Activated naive CD8-positive, alpha-beta T cell treated with anti-CD3 and anti-CD28 coated beads for 36 hours (primary cell): Measurements from ENCODE around the gene OR8B4. TPM values are rescaled to one million over a fixed set of nuclear protein-coding genes. Genes with fewer than 3 reads are reported as not detected.
"Not testable (repeated sequence)": the region's sequence is repeated elsewhere in the genome, so short reads cannot be mapped to it uniquely, and the experiment has no call there.

Experiments used
- DNase-seq: peaks from one replicate; pipeline ENCODE4 v3.0.0; 2021
- H3K27ac Mint-ChIP-seq: one replicate; pipeline ENCODE4 v1.8.0; 2022; ENCODE audit warnings: mild to moderate bottlenecking, moderate library complexity, mixed read lengths
- H3K27me3 Mint-ChIP-seq: one replicate; pipeline ENCODE4 v1.8.0; 2022; ENCODE audit warnings: mild to moderate bottlenecking, mixed read lengths
- H3K36me3 Mint-ChIP-seq: one replicate; pipeline ENCODE4 v1.8.0; 2021; ENCODE audit warnings: mild to moderate bottlenecking, mixed read lengths
- H3K4me1 Mint-ChIP-seq: one replicate; pipeline ENCODE4 v1.8.0; 2021; ENCODE audit warnings: mixed read lengths
- H3K4me3 Mint-ChIP-seq: one replicate; pipeline ENCODE4 v1.8.0; 2022; ENCODE audit warnings: mild to moderate bottlenecking, moderate library complexity, mixed read lengths
- H3K9me3 Mint-ChIP-seq: one replicate; pipeline ENCODE4 v1.8.0; 2022; ENCODE audit warnings: mixed read lengths
- total RNA-seq, 2 experiments: library from RNA; stranded (reverse); gene quantifications; one replicate each; pipeline ENCODE4 v1.2.3, GENCODE V29; 2021

Gene OR8B4
- total RNA-seq, 2 experiments from 2014 or later: not detected

- no peaks in the 10 kb centered on the region for H3K9me3 Mint-ChIP-seq
- DNase-seq: no peak
- H3K27me3 Mint-ChIP-seq: peaks cover 21% of the 10 kb centered on the region
- H3K4me1 Mint-ChIP-seq: no peaks in the 10 kb centered on the region
- H3K27ac Mint-ChIP-seq: no peak overlapping the region
- no peaks in the 10 kb centered on the region for H3K36me3 Mint-ChIP-seq
- no peak overlapping the region for H3K4me3 Mint-ChIP-seq
These were observed 16.4 kb upstream of the OR8B4 start for GRCh38 chr11:124441081-124441480.

- no peaks in the 10 kb centered on the region for H3K9me3 Mint-ChIP-seq
These were observed 15.9 kb upstream of the OR8B4 start for GRCh38 chr11:124440608-124441007.

DNA sequence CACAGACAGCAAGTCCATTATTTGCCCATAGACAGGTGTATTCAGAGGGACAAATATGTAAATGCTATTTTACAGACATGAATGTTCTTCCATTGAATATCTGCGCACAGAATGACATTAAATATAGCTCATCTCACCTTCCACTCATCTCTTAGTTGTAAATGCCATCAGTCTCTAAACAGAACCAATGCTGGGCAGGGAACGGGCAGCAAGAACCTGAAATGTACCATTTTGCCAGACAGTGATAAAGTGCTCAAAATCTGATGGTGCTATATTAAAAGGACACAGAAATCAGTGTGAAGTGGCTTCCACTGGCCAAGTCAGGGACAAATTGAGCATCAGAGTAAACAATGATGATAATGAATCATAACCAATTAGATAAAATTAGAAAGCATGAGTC is 10.0 kb upstream of the OR8B4 start:
- no peak overlapping the region for H3K27ac Mint-ChIP-seq
- no peaks in the 10 kb centered on the region for H3K9me3 Mint-ChIP-seq
- H3K36me3 Mint-ChIP-seq: no peaks in the 10 kb centered on the region
- no peak overlapping the region for H3K4me3 Mint-ChIP-seq
- peaks cover 18% of the 10 kb centered on the region for H3K27me3 Mint-ChIP-seq
- no peaks in the 10 kb centered on the region for H3K4me1 Mint-ChIP-seq
- DNase-seq: no peak

More at GRCh38 chr11:124440608-124441007, 15.9 kb upstream of the OR8B4 start:
- H3K4me1 Mint-ChIP-seq: no peaks in the 10 kb centered on the region
- no peak for DNase-seq
- H3K36me3 Mint-ChIP-seq: no peaks in the 10 kb centered on the region
- H3K27ac Mint-ChIP-seq: no peak overlapping the region
- H3K27me3 Mint-ChIP-seq: peaks cover 24% of the 10 kb centered on the region
- H3K4me3 Mint-ChIP-seq: no peak overlapping the region

DNA sequence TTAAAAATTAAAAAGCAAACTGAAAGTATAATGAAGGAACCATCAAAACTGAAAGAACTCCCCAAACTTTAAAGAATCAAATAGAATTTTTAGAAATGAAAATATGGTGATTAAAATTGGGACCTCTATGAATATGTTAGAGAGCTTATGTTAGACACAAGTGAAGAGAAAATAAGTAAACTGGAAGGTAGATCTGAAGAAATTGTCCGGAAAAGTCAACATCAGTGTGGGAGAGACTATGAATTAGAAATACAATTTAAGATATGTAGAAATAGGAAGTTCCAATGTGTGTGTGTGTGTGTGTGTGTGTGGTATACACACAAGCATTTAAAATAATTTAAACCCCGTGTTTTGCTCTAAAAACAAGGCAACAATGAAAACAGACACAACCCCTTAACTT is 4.9 kb upstream of the OR8B4 start:
- Mint-ChIP-seq H3K4me3 (no peak overlapping the region), H3K27me3 (peaks cover 9% of the 10 kb centered on the region), H3K36me3 (no peaks in the 10 kb centered on the region), H3K9me3 (peaks cover 7% of the 10 kb centered on the region), H3K27ac (no peak overlapping the region), H3K4me1 (no peaks in the 10 kb centered on the region)
- no peak for DNase-seq

GRCh38 chr11:124421043-124421442 is 3.6 kb downstream of the OR8B4 start:
- H3K9me3 Mint-ChIP-seq: no peaks in the 10 kb centered on the region
- H3K4me3 Mint-ChIP-seq: no peak overlapping the region
- peaks cover 13% of the 10 kb centered on the region for H3K27me3 Mint-ChIP-seq
- no peak overlapping the region for H3K27ac Mint-ChIP-seq
- DNase-seq: no peak
- no peaks in the 10 kb centered on the region for H3K36me3 Mint-ChIP-seq
- H3K4me1 Mint-ChIP-seq: no peaks in the 10 kb centered on the region

DNA sequence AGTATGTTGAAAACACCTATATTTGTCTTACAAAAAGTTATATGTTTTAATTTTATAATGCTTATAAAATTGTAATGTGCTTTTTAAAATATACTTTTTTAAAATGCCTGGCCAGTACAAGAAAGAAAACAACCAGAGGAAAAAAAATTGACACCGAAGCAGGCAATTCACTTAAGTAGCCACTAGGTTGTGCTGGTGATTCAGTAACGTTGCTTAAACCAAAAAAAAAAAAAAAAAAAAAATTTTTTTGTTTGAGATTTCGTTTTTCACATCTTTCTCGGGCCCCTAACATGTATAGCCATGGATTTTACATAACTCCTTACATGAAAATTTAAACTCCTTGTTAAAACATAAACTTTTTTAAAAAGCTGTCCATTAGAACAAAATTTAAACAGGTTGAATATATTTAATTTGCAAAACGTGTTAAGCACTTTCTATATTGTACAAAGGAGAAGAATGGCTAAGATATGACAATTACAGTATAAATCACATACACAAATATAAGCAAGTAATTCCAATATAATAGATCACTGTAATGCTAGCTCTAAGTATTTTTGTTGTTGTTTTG is 9.2 kb downstream of the OR8B4 start:
- no peaks in the 10 kb centered on the region for H3K36me3 Mint-ChIP-seq
- no peak overlapping the region for H3K4me3 Mint-ChIP-seq
- no peaks in the 10 kb centered on the region for H3K4me1 Mint-ChIP-seq
- H3K27ac Mint-ChIP-seq: no peak overlapping the region
- DNase-seq: no peak
- H3K9me3 Mint-ChIP-seq: no peaks in the 10 kb centered on the region
- peaks cover 18% of the 10 kb centered on the region for H3K27me3 Mint-ChIP-seq

- DNase-seq: no peak
- Mint-ChIP-seq H3K9me3 (no peaks in the 10 kb centered on the region), H3K36me3 (no peaks in the 10 kb centered on the region), H3K27me3 (peaks cover 19% of the 10 kb centered on the region), H3K4me1 (no peaks in the 10 kb centered on the region), H3K4me3 (no peak overlapping the region), H3K27ac (no peak overlapping the region)
These were observed 14.8 kb downstream of the OR8B4 start for GRCh38 chr11:124409906-124410305.

- Mint-ChIP-seq H3K36me3 (no peaks in the 10 kb centered on the region), H3K4me3 (no peak overlapping the region), H3K27me3 (peaks cover 11% of the 10 kb centered on the region), H3K27ac (no peak overlapping the region), H3K9me3 (no peaks in the 10 kb centered on the region), H3K4me1 (no peaks in the 10 kb centered on the region)
- DNase-seq: no peak
These were observed 19.1 kb downstream of the OR8B4 start for GRCh38 chr11:124405581-124405980.

- H3K9me3 Mint-ChIP-seq, H3K4me1 Mint-ChIP-seq, H3K27me3 Mint-ChIP-seq, H3K27ac Mint-ChIP-seq, H3K36me3 Mint-ChIP-seq, H3K4me3 Mint-ChIP-seq, DNase-seq: not testable (repeated sequence)
These were observed 21.5 kb downstream of the OR8B4 start for GRCh38 chr11:124403186-124403585.

DNA sequence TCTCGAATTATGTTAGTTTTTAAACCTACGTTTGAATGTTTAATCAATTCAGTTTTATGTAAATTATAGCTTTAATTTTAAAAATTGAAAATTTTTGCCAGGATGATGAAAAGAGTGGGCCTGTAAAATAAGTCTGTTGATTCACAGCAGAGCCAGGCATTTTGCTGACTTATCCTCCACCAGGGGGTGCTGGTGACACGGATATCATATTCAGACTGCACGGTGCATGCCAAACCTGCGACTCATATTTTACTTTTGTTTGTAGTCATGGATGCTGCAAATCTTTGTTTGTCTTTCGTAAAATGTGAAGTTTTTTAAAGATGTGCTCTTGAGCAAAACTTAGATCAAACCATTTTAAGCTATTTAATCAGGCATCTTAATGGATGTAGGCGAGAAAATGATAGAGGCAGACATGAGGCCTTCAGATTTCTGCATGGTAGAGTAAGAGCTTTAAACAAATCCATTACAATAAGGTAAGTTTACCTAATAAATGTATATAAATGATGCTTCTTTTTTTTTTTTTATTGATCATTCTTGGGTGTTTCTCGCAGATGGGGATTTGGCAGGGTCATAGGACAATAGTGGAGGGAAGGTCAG is 22.2 kb downstream of the OR8B4 start:
- H3K9me3 Mint-ChIP-seq: no peaks in the 10 kb centered on the region
- no peak overlapping the region for H3K4me3 Mint-ChIP-seq
- no peak overlapping the region for H3K27ac Mint-ChIP-seq
- H3K36me3 Mint-ChIP-seq: no peaks in the 10 kb centered on the region
- DNase-seq: peak; percentile 33
- H3K4me1 Mint-ChIP-seq: no peaks in the 10 kb centered on the region
- H3K27me3 Mint-ChIP-seq: no peaks in the 10 kb centered on the region

- Mint-ChIP-seq H3K4me3 (no peak within 1 kb of the TSS), H3K9me3 (no peaks in the 10 kb centered on the region), H3K36me3 (no peaks in the 10 kb centered on the region), H3K27ac (no peak within 1 kb of the TSS), H3K4me1 (no peaks in the 10 kb centered on the region), H3K27me3 (no peaks in the 10 kb centered on the region)
- DNase-seq: no peak
These were observed 25.7 kb downstream of the OR8B4 start, which contains the start of gene OR8B3 for GRCh38 chr11:124398924-124399323. Gene OR8B3, minus strand, starts transcription at chr11:124399024. Its CDS starts 1,673 bp downstream, at chr11:124397351.

DNA sequence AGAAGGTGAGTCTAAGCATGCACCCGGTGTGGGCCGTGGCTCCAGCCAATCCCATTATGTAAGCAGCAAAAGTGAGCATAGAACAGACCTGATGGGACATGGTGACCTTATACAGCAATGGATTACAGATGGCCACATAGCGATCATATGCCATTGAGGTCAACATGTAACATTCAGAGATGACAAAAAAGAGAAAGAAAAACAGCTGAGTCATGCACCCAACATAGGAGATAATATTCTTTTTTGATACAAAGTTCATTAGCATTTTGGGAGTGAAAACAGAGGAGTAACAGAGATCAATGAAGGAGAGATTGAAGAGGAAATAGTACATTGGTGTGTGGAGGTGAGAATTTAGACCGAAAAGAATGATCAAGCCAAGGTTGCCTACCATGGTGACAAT is 27.8 kb downstream of the OR8B4 start:
- not testable (repeated sequence) for H3K4me3 Mint-ChIP-seq, H3K36me3 Mint-ChIP-seq, H3K27me3 Mint-ChIP-seq, H3K9me3 Mint-ChIP-seq, H3K27ac Mint-ChIP-seq, H3K4me1 Mint-ChIP-seq, DNase-seq

GRCh38 chr11:124394408-124394807 is 30.3 kb downstream of the OR8B4 start:
- Mint-ChIP-seq H3K27ac (no peak overlapping the region), H3K36me3 (no peaks in the 10 kb centered on the region), H3K9me3 (no peaks in the 10 kb centered on the region), H3K27me3 (peaks cover 10% of the 10 kb centered on the region), H3K4me1 (no peaks in the 10 kb centered on the region), H3K4me3 (no peak overlapping the region)
- no peak for DNase-seq

DNA sequence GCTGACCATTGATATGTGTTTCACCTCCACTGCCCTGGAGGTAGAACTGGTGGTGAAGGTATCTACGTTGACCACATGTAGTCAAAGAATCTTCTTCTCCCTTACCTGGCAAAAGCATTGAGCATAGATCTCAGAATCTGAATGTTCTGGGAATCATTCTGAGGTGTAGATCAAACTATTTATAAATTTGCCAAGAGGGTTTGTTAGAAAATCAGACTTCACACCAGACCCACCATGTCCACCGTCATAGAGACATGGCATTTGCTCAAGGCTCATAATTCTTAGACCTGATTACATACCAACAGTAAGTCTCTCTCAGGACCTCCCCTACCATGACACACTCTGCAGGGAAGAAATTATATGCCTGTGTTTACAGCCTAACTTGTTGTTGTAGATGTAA is 40.3 kb downstream of the OR8B4 start, which contains the start of gene OR8B2:
TSS of gene OR8B2 (minus strand) at position 101 of the 400 bp plus-strand sequence. CDS start 1,156 bp downstream, outside the sequence.
- Mint-ChIP-seq H3K27ac (no peak within 1 kb of the TSS), H3K9me3 (no peaks in the 10 kb centered on the region)
- no peak for DNase-seq

GRCh38 chr11:124382857-124383256 is 41.8 kb downstream of the OR8B4 start:
- not testable (repeated sequence) for H3K27ac Mint-ChIP-seq, H3K36me3 Mint-ChIP-seq, H3K27me3 Mint-ChIP-seq, H3K4me1 Mint-ChIP-seq, H3K4me3 Mint-ChIP-seq, H3K9me3 Mint-ChIP-seq, DNase-seq

More for the DNA sequence above, 40.3 kb downstream of the OR8B4 start, which contains the start of gene OR8B2:
- no peaks in the 10 kb centered on the region for H3K36me3 Mint-ChIP-seq
- H3K4me3 Mint-ChIP-seq: no peak within 1 kb of the TSS
- no peaks in the 10 kb centered on the region for H3K4me1 Mint-ChIP-seq
- H3K27me3 Mint-ChIP-seq: no peaks in the 10 kb centered on the region

- Mint-ChIP-seq H3K27me3 (no peaks in the 10 kb centered on the region), H3K4me1 (no peaks in the 10 kb centered on the region), H3K27ac (no peak overlapping the region), H3K4me3 (no peak overlapping the region), H3K36me3 (no peaks in the 10 kb centered on the region), H3K9me3 (no peaks in the 10 kb centered on the region)
- DNase-seq: no peak
These were observed 44.1 kb downstream of the OR8B4 start for GRCh38 chr11:124380585-124380984.
